ENCODE measurements around the gene CDH23. TPM values are rescaled to one million over a fixed set of nuclear protein-coding genes. Genes with fewer than 3 reads are reported as not detected.

Gene CDH23
- total and polyA plus RNA-seq, 2 donors from 2014 or later = 1.1 to 6.4 TPM

GRCh38 chr10:71756311-71757191, 359.8 kb downstream of the CDH23 start:
- intact Hi-C loops (cut with DNase I) = no loop called here
- Histone ChIP-seq H3K27me3 (ENCODE audit: control insufficient read depth, insufficient read depth, low read length) (no peaks in the 10 kb centered on the region), H3K36me3 (ENCODE audit: control insufficient read depth in 2 of 3, insufficient read depth in 3 of 3, low read length in 3 of 3) (no peaks in the 10 kb centered on the region), H3K9ac (ENCODE audit: low read length in 3 of 3) (no peak overlapping the region), H3K4me3 (ENCODE audit: low read length in 3 of 3) (no peak overlapping the region), H3K4me1 (ENCODE audit: control insufficient read depth in 2 of 3, insufficient read depth in 2 of 3, low read depth in 1 of 3, low read length in 3 of 3) (peaks cover 0 to 46% (median 20%) of the 10 kb centered on the region in 3 donors), H3K27ac (ENCODE audit: low read depth in 2 of 2, low read length in 2 of 2) (peak overlapping the region in 1 of 2 donors; percentile 51), H3K9me3 (ENCODE audit: control insufficient read depth in 2 of 3, insufficient read depth in 1 of 3, low read length in 3 of 3) (no peaks in the 10 kb centered on the region)
- no peak for FAIRE-seq
- no peak for TF ChIP-seq CTCF (IDR thresholded peaks at IDR 0.05; ENCODE audit: borderline replicate concordance, extremely low read depth, insufficient read depth)
- peak in 1 of 5 donors; percentile 80 for DNase-seq

GRCh38 chr10:71757399-71757922, 360.7 kb downstream of the CDH23 start:
- Histone ChIP-seq H3K9me3 (ENCODE audit: control insufficient read depth in 2 of 3, insufficient read depth in 1 of 3, low read length in 3 of 3) (no peaks in the 10 kb centered on the region), H3K4me1 (ENCODE audit: control insufficient read depth in 2 of 3, insufficient read depth in 2 of 3, low read depth in 1 of 3, low read length in 3 of 3) (peaks cover 0 to 55% (median 20%) of the 10 kb centered on the region in 3 donors), H3K9ac (ENCODE audit: low read length in 3 of 3) (no peak overlapping the region), H3K27ac (ENCODE audit: low read depth in 2 of 2, low read length in 2 of 2) (peak overlapping the region; percentile 40 to 50), H3K36me3 (ENCODE audit: control insufficient read depth in 2 of 3, insufficient read depth in 3 of 3, low read length in 3 of 3) (no peaks in the 10 kb centered on the region), H3K4me3 (ENCODE audit: low read length in 3 of 3) (no peak overlapping the region), H3K27me3 (ENCODE audit: control insufficient read depth, insufficient read depth, low read length) (no peaks in the 10 kb centered on the region)
- FAIRE-seq (no peak), DNase-seq (peak in 2 of 5 donors; percentile 38 to 73)
- no peak for TF ChIP-seq CTCF (IDR thresholded peaks at IDR 0.05; ENCODE audit: borderline replicate concordance, extremely low read depth, insufficient read depth)
- intact Hi-C loops (cut with DNase I) = no loop called here

GRCh38 chr10:71761105-71761511, 364.4 kb downstream of the CDH23 start:
- no peak for FAIRE-seq
- Histone ChIP-seq H3K4me1 (ENCODE audit: control insufficient read depth in 2 of 3, insufficient read depth in 2 of 3, low read depth in 1 of 3, low read length in 3 of 3) (peaks cover 0 to 47% (median 4%) of the 10 kb centered on the region in 3 donors), H3K4me3 (ENCODE audit: low read length in 3 of 3) (no peak overlapping the region), H3K9me3 (ENCODE audit: control insufficient read depth in 2 of 3, insufficient read depth in 1 of 3, low read length in 3 of 3) (no peaks in the 10 kb centered on the region), H3K27me3 (ENCODE audit: control insufficient read depth, insufficient read depth, low read length) (no peaks in the 10 kb centered on the region), H3K9ac (ENCODE audit: low read length in 3 of 3) (no peak overlapping the region), H3K27ac (ENCODE audit: low read depth in 2 of 2, low read length in 2 of 2) (no peak overlapping the region), H3K36me3 (ENCODE audit: control insufficient read depth in 2 of 3, insufficient read depth in 3 of 3, low read length in 3 of 3) (no peaks in the 10 kb centered on the region)
- no peak for TF ChIP-seq CTCF (IDR thresholded peaks at IDR 0.05; ENCODE audit: borderline replicate concordance, extremely low read depth, insufficient read depth)
- no peak for DNase-seq
- intact Hi-C loops (cut with DNase I) = no loop called here

Data from kidney (tissue), 14 donors.